Measurements from ENCODE around the gene CD46.

Gene CD46

DNA sequence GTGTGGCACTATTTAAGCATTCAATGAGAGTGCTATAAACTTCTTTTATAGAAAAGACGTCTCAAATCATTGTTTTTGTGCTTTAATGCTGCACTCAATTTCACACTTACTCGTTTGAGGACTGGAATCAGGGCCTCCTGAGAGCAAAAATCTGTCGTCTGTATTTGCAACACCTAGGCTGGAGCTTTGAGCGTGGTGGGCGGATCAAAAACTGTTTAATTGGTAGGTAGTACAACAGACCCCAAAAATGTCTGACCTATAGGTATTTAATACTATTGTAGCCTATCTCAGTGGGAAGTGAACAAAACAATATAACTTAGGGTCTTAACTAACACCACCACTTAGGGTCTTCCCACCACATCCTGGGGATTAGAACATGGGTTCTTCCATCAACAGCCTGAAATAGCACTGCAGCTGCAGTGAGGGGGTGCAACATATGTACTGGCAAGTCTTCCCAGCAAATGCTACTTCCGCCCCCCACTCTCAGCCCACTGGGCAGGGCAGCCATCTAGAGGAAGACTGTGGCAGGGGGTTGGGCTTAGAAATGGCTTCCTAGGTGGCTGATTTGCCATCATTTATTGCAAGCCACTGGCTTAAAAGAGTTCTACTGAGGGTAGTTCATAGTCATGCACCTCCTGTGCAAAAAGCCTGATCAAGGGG, 48.3 kb downstream of the CD46 start:
- DNase-seq, result no peak

DNA sequence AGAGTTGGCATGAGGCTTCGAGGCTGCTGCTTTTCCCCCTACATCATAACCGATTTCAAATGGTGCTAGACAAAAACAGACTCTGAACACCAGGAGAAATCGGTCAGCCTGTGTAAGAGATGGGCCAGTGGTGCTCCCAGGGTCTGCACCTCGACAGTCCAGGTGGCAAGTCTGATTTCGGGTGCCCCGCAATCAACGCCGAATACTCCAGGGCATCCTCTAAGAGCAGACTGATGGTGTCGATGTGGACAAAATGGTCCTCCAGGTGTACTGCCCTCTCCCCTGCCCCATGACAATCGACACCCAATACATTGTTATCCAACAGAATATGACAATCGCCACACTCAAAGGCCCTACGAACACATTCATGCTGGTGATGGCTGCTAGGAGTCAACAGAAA, 50.0 kb downstream of the CD46 start:
- DNase-seq, result no peak

DNA sequence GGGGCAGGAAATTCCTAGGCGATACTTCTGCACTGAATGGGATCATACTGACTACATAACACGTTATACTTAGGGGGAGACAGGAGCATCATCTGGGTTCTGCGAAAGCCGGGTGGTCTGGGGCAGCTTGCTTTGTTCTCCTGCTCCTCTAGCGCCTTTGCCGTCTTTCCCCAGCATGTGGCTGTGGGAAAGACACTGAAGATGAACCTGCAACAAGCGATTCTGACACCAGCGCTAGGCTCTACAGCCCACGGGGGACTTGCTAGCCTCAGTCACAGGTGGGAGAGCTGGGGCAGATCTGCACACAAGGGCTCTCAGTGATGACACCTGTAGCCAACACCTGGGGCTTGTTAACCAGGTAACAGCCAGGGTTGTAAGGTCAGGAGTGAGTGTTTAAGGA, 51.8 kb downstream of the CD46 start:
- no peak for DNase-seq

DNA sequence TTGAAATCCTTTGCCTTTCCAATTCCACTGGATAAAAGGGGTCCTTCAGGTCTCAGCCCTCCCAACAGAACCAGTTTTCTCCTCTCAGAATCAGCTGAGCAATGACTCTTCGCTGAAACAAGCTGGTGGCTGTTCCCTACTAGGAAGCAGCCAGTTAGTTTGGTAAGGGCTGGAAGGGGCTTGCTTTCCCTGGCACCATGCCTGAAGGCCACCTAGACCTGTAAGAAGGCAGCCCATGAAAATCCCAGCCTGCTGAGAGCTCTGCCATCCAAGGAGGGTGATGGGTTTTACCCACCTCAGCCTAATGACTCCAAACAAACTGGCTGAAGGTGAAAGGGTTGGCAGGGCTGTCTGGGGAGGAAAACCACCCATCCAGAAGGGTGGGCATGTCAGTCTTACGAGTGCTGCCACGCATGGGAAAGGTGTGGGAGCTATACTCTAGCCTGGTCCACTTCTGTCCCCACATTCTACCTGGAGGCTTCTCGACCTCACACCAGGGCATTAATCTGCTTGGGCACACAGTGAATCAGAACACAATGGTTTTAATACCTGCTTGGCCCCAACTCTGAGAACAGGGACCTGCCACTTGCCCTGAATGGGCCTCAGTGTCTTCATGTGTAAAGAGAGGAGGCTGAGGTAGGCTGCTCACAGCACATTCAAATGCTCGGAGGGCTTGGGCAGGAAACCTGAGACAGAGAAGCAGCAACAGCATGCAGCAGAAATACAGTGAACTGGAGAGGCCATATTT, 53.0 kb downstream of the CD46 start:
- DNase-seq, result no peak

DNA sequence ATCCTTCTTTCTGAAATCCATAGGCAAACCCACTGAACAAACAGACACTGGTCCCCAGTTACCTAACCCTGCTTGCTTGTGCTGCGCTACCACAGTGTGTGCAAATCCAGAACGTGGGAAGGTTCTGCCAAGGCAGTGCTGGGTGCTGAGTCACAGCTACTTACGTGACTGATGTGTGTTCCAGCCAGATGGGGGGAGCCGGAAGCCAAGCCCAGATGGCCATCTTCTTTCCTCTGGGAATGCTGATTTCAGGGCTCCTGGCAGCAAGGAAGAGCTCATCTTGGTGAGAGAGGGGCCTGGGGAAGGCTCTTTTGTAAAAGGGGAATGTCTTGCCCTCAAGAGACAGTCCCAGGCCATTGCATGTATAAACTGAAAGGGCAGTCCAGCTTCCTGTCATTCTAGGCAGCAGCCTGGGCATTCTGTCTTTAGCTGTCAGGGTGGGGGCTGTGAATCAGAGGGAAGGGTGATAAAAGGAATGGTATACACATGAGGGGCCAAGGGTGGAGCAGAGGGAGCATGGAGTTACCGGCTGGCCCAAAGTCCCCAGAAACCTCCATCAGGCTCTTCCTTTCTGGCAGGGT, 54.1 kb downstream of the CD46 start:
- DNase-seq, result no peak

DNA sequence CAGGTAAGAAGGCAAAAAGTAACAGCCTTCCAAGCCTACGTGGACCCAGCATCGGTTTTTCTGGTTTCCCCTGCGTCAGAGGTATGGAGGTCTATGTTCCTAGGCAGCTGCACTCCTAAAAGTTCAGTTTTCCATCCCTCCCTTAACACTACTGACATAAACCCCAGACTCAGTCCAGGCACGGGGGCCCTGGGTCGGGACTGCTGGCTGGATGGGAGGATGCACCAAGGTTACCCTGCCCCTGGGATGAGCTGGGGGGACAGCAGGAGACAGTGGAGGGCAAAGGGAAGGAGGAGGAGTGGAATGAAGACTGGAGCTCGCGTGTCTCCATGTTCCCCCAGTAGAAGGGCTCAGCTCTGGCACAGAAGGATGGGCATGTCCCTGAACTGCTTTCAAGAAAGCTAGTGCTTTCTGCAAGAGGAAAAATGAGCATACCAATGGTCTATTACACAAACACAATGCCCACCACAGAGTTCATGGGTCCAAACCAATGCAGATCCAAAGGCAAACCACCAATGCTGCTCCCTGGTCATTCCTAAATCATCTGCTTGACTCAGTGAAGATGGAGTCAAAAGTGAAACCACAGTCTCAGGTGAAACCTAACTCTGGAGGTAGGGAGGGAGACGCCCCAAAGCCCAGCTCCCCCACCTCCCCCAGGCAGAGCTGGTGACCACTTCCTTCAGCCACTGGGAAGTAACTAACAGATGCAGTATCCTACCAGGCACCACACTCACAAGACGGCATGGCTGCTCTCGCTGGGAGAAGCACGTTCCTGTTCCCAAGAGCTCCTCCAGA, 54.9 kb downstream of the CD46 start:
- DNase-seq, result no peak

DNA sequence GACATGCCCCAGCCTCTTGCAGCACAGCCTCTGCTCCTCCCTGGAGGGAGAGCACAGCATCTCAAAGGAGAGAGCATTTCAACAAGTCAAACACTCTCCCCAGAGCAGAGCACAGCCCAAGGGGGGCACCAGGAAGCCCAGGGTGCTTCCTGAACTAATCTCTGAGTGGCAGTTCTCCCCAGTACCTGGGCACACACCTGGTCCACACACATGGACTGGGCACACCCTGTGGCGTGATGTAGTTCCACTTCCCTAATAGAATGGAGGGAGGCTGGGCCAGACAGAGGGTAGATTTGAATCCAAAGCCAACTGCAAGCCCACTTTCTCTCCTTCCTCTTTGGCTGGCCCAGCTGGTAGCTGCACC, 55.5 kb downstream of the CD46 start:
- DNase-seq, result no peak

DNA sequence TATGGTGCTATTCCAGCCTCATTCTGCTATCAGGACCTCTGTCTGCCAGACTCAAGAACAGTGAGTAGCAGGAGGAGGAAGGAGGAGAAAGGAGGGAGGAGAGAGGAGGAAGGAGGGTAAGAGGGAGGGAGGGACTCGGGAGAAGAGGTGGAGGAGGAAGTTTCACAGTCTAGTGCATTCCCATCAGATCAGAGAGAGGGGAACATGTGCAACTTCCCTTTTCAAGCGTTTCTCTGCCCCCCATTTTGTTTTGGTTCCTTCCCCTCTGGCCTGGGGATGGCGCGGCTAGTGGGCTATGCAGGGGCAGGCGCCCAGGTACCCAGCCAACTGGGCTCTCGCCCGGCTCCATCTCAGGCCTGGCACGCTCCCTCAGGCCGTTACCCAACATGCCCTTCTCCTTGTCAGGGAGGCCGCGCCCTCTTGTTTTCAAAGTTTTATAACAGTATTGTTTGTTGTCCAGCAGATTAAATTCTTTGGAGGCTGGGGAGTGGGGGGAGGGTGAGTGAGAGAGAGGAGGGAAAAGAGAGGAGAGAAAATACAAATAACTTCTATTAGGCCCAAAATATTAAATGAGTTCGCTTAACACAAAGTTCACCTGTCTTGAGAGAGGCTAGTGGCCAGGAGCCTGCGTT, 56.0 kb downstream of the CD46 start:
- DNase-seq, result no peak

DNA sequence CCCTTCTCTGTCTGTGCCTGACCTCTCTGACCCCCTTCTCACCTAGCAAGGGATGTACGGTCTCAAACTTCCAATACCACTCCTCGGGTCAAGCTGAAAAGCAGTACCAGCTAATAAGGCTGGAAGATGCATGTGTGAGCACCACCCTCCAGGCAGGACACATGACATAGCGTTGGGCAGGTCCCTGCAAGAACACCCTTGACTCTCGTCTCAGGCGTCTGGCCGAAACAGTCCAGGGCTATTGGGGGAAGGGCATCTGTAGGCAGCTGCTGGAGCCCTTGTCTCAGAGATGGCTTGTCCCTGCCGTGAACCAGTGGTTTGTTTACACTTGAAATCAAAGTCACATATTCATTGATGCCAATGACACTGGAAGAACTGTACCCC, 56.5 kb downstream of the CD46 start:
- no peak for DNase-seq

DNA sequence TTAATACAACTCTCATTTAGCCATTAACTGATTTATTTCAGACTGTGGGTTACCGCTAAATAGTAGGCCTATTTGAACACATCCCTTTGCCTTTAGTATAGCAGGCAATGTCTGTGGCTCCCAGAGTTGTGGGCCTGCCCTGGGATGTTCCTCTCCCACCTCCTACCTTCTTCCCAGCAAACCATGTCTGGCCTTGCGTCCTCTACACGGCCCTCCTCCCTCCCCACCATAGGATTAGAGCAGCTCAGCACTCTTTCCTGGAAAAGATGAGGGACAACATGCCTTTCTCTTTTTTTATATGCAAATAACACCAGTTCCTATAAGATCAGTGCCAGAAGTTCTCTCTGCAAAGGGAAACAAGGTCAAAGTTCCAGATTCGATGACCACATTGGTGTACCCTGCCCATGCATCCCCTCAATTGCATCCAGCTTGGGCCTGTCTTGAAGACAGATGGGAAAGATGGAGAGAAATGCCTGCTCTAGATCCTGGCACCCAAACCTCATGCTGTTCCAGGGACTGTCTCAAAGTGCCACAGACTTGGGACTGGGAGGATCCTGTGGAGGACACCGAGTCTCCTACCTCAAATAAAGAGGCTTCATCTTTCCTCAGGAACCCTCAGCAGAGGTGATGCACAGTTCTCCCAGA, 57.2 kb downstream of the CD46 start:
- DNase-seq, result no peak

DNA sequence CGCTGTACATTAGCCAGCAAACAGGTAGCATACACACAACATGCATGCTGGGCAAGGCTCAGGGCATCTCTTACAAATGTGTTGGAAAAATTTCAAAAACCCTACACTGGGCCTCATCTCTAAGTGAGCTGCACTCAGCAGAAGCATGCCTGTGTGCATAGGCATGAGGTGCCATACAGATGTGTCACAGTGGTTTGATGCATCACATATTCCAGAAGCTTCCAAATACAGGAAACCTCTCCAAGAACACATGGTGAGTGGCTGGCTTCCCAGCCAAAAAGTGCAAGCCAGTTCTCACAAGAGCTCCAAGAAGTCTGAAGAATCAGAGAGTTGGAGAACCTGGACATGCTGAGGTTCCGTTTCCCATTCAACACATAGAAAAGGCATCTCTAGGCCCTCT, 58.3 kb downstream of the CD46 start:
- DNase-seq, result no peak

DNA sequence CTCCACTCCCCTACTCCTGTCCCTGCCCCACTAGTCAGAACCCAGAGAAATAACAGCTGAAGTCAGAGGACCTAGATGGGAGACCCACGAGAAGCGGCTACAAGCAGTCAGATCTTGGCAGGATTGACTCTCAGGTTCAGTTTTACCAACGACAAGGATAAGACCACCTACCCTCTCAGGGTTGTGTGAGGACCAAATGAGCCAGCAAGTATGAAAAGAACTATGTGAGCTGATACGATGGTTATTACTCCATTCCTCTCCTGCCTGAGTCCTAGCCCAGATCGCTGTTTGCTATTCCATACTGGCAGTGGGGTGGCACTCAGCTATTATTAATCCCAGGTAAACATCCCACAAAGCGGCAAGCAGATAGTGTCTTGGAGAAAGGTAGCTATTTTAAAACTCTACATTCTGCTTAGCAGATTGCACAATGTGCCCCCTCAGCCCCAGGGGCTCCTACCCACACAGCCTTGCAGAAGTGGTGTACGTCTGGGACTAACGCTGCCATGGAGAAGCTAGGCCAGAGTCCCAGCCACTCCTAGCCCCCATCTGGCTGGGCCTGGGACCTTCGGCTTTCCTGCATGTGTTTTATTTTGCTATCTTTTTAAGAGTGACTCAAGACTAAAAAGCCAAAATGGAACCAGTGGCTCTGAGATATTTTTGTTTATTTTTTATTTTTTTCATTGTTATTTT, 58.9 kb downstream of the CD46 start:
- no peak for DNase-seq

DNA sequence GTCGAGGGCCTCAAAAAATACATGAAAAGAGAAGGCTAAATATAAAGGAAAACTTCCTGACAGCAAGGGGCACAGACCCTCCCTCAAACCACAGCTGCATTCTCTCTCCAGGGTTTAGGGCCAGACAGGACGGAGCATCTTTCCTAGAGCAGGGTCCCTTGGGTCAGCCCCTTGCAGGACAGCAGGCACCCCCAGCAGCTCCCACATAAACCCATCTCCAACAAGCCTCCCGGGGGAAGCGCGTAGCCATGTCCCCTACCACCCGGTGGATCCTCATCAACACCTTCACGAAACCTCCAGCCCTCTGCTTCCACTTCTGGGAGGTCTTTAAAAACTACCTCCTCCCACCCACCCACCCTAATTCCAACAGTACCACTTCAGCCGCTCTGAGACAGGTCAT, 59.5 kb downstream of the CD46 start:
- no peak for DNase-seq

DNA sequence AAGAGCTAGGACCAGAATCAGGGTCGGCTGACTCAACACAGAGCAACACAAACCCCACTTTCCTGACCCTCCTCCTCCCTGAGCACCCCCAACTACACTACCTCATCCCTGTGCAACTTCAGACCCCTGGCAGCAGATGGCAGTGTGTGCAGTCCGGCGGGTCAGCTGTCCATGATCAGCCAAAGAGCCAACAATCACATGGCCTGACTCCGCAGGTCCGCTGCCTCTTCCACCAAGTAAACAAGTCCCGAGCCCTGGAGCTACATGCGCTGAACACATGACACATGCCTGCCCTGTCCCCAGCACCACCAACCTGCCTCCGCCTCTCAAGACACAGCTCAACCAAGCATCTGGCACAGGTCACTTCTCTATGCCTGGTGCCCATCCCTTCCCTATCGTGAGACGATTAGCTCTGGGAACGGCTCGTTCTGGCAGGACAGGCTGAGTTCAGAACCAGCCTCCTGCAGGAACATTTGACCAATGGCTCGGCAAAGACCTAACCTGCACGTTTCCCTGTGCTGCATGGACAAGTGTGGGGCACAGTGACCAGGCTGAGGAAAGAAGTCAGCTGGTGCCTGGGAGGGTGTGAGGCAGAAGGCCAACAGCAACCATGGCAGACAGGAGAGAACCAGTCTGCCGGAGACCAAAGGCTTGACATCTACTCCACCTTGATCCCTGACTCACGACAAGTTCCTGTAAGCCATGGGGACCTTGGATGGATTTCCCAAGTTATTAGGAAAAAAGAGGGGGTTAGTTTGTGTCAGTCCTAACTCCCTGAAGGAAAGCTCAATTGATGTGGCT, 60.3 kb downstream of the CD46 start:
- no peak for DNase-seq

DNA sequence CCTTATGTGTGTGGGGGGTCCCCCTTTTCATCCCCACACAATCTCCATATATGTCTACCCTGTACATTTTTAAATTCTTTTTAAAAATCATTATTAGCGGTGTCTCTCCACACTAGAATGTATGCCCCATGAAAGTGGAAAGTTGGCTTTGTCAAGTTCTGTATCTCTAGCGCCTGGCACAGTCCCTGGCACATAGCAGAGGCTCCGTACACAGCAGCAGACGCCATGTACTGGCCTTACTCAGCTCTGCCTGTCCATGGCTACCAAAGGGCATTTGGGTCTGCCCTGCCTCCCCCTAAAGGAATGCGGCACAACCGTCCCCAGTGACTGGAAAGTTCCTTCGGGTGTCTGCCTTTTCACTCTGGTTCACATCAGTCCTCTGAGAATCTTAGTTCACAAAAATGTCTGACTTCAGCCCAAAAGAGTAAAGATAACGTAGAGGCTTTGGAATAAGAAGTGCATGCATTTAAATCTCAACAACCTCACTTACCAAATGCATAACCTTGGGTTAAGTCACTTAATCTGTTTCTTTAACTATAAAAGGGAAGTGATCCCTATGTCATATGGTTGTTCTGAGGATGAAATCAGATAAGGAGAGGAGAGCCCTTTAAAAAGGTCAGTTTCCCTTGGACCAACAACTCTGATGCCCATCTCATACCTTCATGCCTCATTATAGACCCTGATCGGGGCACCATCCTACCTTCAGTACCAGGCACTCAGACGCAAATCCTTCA, 61.1 kb downstream of the CD46 start:
- DNase-seq, result no peak

DNA sequence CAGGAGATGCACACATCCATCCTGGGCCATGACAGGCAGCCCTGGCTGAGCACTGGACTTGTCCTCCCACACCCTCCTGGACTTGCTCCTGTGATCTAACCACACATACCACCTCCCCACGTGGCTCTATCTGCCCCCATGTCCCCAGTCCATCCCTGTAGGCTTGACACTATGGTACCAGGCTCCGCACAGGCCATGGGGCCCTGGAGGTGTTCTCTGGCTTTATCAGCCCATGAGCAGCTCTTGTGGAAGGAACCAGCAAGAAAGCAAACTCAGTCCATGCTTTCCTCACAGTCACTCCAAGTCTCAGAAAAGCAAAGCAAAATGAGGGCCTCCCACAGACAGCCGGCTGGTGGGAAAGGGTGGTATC, 61.6 kb downstream of the CD46 start:
- DNase-seq, result no peak

DNA sequence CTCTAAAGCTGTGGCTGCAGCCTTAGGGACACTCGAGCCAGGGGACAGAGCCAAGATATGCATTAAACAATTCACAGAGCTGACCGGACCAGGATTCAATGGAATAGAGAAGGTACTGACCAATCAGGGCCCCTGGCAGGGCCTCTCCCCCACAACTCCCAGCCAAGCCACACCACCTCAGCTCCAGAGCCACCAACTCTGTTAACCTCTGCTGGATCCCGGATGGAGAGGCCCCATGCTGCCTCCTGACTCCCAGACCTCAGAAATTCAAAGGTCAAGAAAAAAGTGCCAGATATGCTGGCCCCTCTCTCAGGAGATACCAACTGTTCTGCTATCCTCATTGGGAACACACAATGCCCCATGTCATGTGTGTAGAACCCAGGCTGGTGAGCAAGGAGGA, 62.1 kb downstream of the CD46 start:
- no peak for DNase-seq

DNA sequence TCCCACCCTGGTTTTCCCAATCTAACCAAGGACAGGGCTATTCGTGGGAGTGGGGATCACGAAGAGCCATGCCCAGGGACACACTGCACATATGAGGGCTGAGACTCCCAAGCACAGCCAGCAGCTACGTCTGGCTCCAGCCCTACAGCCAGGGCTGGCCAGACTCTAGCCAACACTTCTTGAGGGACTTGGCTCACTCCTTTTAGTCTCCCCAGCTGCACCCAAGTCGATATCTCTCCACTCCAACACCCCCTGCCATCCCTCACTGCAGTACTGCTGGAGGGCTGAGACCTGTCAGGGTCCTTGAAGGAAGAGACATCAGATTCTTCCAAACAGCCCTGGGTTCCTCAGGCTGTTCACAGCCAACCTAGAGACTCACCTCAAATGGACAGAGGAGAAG, 62.6 kb downstream of the CD46 start:
- peak; percentile 13 for DNase-seq

DNA sequence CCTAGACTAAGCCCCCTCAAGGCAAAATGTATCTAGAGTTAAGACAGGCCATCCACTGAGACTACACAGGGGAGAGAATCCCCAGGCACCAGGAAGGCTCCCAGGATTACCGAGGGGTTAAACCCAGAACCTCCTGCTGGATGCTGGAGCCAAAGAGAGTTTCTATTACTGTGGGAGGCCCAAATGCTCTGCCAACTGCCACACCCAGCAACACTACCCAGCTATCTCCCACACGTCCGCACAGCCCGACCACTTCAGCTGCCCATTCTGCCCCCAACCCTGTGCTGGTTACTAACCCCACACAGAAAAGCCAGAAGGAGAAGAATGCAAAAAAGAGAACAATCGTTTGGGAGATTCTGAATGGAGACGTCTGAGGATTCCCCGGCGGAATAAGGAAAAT, 63.6 kb downstream of the CD46 start:
- DNase-seq, result no peak

DNA sequence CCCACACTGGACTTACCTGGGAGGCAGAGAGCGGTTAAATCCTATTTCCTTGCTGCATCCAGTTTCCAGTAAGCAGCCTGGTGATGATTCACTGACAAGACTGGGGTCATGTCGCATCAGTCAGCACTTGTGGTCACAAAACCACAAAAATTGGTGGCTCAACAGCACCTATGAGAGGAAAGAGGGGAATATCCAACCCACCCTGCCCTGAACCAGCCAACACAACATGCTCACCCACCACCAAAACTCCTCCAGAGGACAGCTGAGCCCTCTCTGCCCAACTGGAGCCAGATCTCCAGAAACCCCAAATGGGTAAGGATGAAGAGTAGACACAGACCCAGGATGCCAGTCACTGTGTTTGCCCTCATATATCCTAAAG, 64.0 kb downstream of the CD46 start:
- DNase-seq, result peak; percentile 58

DNA sequence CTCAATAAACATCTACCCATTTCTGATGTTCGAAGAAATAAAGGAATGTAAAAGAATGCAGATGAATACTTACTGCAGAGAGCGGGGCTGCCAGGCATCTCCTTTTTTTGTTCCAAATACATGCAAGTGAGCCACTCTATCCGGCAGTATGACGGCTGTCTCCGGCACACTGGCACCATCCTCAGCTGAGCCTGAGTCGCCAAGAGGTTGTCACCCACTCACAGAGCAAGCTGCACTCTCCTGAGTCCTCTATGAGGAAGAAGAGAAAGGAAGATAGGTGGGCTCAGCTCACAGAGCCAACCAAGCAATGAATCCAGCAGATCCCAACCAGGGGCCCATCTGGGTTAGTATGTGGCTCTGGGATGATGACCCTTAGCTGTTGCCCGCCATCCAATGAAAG, 65.3 kb downstream of the CD46 start:
- DNase-seq, result no peak
